ENCODE data around the gene ZDHHC12.

Gene ZDHHC12

DNA sequence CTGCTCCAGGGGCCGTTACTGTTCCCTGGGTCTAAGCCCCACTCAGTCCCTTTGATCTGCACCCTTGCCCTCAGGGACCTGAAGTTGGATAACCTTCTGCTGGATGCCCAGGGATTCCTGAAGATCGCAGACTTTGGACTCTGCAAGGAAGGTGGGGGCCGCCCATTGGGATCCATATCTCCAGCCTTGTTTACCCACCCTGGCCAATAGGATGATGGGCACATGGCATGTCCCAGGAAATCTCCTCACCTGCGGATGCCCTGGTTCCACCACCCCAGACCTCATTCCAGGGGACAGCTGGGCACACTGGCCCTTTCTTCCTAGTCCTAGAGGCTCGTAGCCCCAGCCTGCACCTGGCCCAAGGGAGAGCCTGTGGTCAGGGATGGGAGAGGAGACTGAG is 5.5 kb downstream of the ZDHHC12 start:
- Histone ChIP-seq H3K9me2 (replicated peaks; ENCODE audit: insufficient read depth, low read length) (no peaks in the 10 kb centered on the region), H3K4me2 (ENCODE audit: low read depth, low read length, poor library complexity, severe bottlenecking) (no peak overlapping the region), H3K27ac (ENCODE audit: low read depth, low read length) (no peak overlapping the region), H3K9me3 (ENCODE audit: insufficient read depth, low read length) (no peaks in the 10 kb centered on the region), H3K9ac (ENCODE audit: low read length) (no peak overlapping the region), H2AFZ (ENCODE audit: low read depth, low read length, severe bottlenecking) (no peak overlapping the region), H3F3A (ENCODE audit: insufficient read depth) (peaks cover 5% of the 10 kb centered on the region; the same call in 1 of the 2 replicates), H3K79me2 (ENCODE audit: insufficient read depth, low read length) (peaks cover 11% of the 10 kb centered on the region), H3K36me3 (ENCODE audit: low read length) (no peaks in the 10 kb centered on the region), H3K27me3 (ENCODE audit: low read length) (no peaks in the 10 kb centered on the region), H4K20me1 (ENCODE audit: low read depth, low read length) (no peaks in the 10 kb centered on the region), H3K4me3 (ENCODE audit: insufficient read depth, low read length, poor library complexity, severe bottlenecking) (no peak overlapping the region)
- TF ChIP-seq EZH2phosphoT487 (conservative IDR thresholded peaks at IDR 0.05; ENCODE audit: low read length), result no peak
- TF ChIP-seq, protein P1, sequence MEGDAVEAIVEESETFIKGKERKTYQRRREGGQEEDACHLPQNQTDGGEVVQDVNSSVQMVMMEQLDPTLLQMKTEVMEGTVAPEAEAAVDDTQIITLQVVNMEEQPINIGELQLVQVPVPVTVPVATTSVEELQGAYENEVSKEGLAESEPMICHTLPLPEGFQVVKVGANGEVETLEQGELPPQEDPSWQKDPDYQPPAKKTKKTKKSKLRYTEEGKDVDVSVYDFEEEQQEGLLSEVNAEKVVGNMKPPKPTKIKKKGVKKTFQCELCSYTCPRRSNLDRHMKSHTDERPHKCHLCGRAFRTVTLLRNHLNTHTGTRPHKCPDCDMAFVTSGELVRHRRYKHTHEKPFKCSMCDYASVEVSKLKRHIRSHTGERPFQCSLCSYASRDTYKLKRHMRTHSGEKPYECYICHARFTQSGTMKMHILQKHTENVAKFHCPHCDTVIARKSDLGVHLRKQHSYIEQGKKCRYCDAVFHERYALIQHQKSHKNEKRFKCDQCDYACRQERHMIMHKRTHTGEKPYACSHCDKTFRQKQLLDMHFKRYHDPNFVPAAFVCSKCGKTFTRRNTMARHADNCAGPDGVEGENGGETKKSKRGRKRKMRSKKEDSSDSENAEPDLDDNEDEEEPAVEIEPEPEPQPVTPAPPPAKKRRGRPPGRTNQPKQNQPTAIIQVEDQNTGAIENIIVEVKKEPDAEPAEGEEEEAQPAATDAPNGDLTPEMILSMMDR (IDR thresholded peaks at IDR 0.05; ENCODE audit: insufficient read depth, low read length, poor library complexity, severe bottlenecking), result no peak

DNA sequence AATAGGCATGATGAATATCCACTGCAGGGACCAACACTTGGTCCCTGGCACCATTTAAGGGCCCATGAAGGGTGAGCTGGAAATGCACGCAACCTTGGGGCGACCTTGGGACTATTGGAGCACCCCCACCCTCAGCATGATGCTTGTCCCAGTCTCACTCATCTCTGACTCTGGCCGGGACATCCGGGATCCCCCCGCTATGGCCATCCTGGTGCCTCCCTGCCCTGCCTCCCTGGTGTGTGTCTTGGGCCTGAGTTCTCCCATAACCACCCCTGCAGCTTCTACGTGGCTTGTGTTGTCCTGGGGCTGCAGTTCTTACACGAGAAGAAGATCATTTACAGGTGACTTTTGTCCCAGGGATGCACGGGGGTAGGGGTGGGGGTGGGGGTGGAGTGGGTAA is 5.9 kb downstream of the ZDHHC12 start:
- Histone ChIP-seq H3K4me2 (ENCODE audit: low read depth, low read length, poor library complexity, severe bottlenecking) (no peak overlapping the region), H3K79me2 (ENCODE audit: insufficient read depth, low read length) (peaks cover 6% of the 10 kb centered on the region; the same call in 1 of the 2 replicates), H3K27me3 (ENCODE audit: low read length) (no peaks in the 10 kb centered on the region), H3K4me3 (ENCODE audit: insufficient read depth, low read length, poor library complexity, severe bottlenecking) (no peak overlapping the region), H3K9ac (ENCODE audit: low read length) (no peak overlapping the region), H3K9me3 (ENCODE audit: insufficient read depth, low read length) (no peaks in the 10 kb centered on the region), H3F3A (ENCODE audit: insufficient read depth) (peaks cover 5% of the 10 kb centered on the region; the same call in 1 of the 2 replicates), H3K27ac (ENCODE audit: low read depth, low read length) (no peak overlapping the region), H3K36me3 (ENCODE audit: low read length) (no peaks in the 10 kb centered on the region), H3K9me2 (replicated peaks; ENCODE audit: insufficient read depth, low read length) (no peaks in the 10 kb centered on the region), H4K20me1 (ENCODE audit: low read depth, low read length) (no peaks in the 10 kb centered on the region), H2AFZ (ENCODE audit: low read depth, low read length, severe bottlenecking) (no peak overlapping the region)
- TF ChIP-seq, protein P1 (IDR thresholded peaks at IDR 0.05; ENCODE audit: insufficient read depth, low read length, poor library complexity, severe bottlenecking), result no peak
- TF ChIP-seq EZH2phosphoT487 (conservative IDR thresholded peaks at IDR 0.05; ENCODE audit: low read length), result no peak

DNA sequence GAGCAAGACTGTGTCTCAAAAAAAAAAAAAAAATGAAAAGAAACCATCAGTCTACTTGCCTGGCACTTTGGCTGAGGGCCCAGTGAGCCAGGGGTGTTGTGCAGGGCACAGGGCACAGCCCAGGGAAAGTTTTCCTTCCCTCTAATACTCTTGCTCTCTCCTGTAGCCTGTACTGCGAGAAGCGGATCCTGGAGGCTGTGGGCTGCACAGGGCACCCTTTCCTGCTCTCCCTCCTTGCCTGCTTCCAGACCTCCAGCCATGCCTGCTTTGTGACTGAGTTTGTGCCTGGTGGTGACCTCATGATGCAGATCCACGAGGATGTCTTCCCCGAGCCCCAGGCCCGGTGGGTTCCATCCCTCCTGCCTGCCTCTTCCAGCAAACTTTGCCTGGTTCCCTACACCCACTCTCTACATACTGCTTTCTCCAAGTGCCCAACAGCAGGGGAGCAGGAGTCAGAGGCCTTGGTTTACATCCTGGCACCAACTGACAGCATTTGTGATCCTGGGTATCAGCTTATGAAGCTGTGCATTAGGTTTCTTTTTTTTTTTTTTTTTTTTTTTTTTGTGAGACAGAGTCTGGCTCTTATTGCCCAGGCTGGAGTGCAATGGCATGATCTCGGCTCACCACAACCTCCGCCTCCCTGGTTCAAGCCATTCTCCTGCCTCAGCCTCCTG is 7.2 kb downstream of the ZDHHC12 start:
- H3K79me2 ChIP-seq (ENCODE audit: insufficient read depth, low read length), result no peaks in the 10 kb centered on the region
- no peak overlapping the region for H3K27ac ChIP-seq (ENCODE audit: low read depth, low read length)
- H3K9me3 ChIP-seq (ENCODE audit: insufficient read depth, low read length), result no peaks in the 10 kb centered on the region
- no peaks in the 10 kb centered on the region for H3K27me3 ChIP-seq (ENCODE audit: low read length)
- H4K20me1 ChIP-seq (ENCODE audit: low read depth, low read length), result no peaks in the 10 kb centered on the region
- no peaks in the 10 kb centered on the region for H3K36me3 ChIP-seq (ENCODE audit: low read length)
- no peak overlapping the region for H3K4me2 ChIP-seq (ENCODE audit: low read depth, low read length, poor library complexity, severe bottlenecking)
- H3K4me3 ChIP-seq (ENCODE audit: insufficient read depth, low read length, poor library complexity, severe bottlenecking), result no peak overlapping the region
- no peaks in the 10 kb centered on the region for H3F3A ChIP-seq (ENCODE audit: insufficient read depth)
- H3K9ac ChIP-seq (ENCODE audit: low read length), result no peak overlapping the region
- no peak overlapping the region for H2AFZ ChIP-seq (ENCODE audit: low read depth, low read length, severe bottlenecking)
- H3K9me2 ChIP-seq (replicated peaks; ENCODE audit: insufficient read depth, low read length), result no peaks in the 10 kb centered on the region
- TF ChIP-seq EZH2phosphoT487 (conservative IDR thresholded peaks at IDR 0.05; ENCODE audit: low read length), result no peak
- TF ChIP-seq, protein P1 (IDR thresholded peaks at IDR 0.05; ENCODE audit: insufficient read depth, low read length, poor library complexity, severe bottlenecking), result no peak

Data from SU-DHL-6 (cell line).